ENCODE results near the gene TXNIP. TPM values are rescaled to one million over a fixed set of nuclear protein-coding genes. Genes with fewer than 3 reads are reported as not detected.
A peak's percentile ranks its signal among the peaks of the same experiment; 100 is the strongest.

TXNIP gene
- total RNA-seq = 877 TPM

- intact Hi-C loops (cut with DNase I) = loop anchor here (1.0 to 5.0 kb wide), 4 partner anchors 10 to 38 kb away; partner anchors contain the start of genes ANKRD34A and POLR3GL
- Histone ChIP-seq H3K4me1 (peaks cover 3 to 37% of the 10 kb centered on the region in 2 donors), H3K4me3 (peak within 1 kb of the TSS; percentile 79 to 88), H3K36me3 (peaks cover 29 to 43% of the 10 kb centered on the region in 2 donors), H3K9me3 (no peaks in the 10 kb centered on the region), H3K27me3 (no peaks in the 10 kb centered on the region), H3K27ac (peak within 1 kb of the TSS; percentile 89 to 95)
- DNase-seq (ENCODE audit: low spot score in 2 of 2) = peak; percentile 97 to 99
- TF ChIP-seq, protein P1, sequence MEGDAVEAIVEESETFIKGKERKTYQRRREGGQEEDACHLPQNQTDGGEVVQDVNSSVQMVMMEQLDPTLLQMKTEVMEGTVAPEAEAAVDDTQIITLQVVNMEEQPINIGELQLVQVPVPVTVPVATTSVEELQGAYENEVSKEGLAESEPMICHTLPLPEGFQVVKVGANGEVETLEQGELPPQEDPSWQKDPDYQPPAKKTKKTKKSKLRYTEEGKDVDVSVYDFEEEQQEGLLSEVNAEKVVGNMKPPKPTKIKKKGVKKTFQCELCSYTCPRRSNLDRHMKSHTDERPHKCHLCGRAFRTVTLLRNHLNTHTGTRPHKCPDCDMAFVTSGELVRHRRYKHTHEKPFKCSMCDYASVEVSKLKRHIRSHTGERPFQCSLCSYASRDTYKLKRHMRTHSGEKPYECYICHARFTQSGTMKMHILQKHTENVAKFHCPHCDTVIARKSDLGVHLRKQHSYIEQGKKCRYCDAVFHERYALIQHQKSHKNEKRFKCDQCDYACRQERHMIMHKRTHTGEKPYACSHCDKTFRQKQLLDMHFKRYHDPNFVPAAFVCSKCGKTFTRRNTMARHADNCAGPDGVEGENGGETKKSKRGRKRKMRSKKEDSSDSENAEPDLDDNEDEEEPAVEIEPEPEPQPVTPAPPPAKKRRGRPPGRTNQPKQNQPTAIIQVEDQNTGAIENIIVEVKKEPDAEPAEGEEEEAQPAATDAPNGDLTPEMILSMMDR (IDR thresholded peaks at IDR 0.05) = no peak
These were observed at the start of gene TXNIP for GRCh38 chr1:145996433-145997015. TXNIP (minus strand) TSS chr1:145996579; CDS start chr1:145996266, 313 bp downstream.

DNA sequence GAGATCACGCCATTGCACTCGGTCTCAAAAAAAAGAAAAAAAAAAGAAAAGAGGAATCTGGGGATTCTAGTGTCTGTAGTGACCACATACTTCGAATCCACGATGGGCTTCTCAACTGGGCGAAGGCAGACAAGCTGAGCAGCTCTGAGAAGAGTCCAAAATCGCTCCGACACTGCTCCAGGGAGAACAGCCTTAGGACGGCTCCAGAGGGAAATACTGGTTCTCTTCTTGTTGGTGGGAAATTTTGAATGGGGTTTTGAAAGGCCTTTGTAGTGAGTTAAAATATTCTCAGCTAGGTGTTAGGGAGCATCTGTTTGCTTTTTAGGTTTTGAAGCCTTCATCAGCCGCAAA lies 43.4 kb upstream of the TXNIP start:
- Histone ChIP-seq H3K27ac (peak overlapping the region; percentile 95 to 99), H3K4me3 (peak overlapping the region; percentile 66 to 76)
- TF ChIP-seq, protein P1 (IDR thresholded peaks at IDR 0.05) = no peak

GRCh38 chr1:146036965-146037646 lies 40.7 kb upstream of the TXNIP start:
- TF ChIP-seq, protein P1 (IDR thresholded peaks at IDR 0.05) = no peak
- H3K36me3 ChIP-seq = no peaks in the 10 kb centered on the region
- H3K27ac ChIP-seq = peak overlapping the region; percentile 95 to 99
- intact Hi-C loops (cut with DNase I) = no loop called here
- peaks cover 4 to 10% of the 10 kb centered on the region in 2 donors for H3K4me1 ChIP-seq
- peak overlapping the region; percentile 55 to 76 for H3K4me3 ChIP-seq
- H3K27me3 ChIP-seq = no peaks in the 10 kb centered on the region
- no peaks in the 10 kb centered on the region for H3K9me3 ChIP-seq
- DNase-seq (ENCODE audit: low spot score in 2 of 2) = peak in 1 of 2 donors; percentile 93

More for the DNA sequence above, 43.4 kb upstream of the TXNIP start:
- no peaks in the 10 kb centered on the region for H3K36me3 ChIP-seq
- H3K9me3 ChIP-seq = no peaks in the 10 kb centered on the region
- intact Hi-C loops (cut with DNase I) = no loop called here
- peaks cover 4 to 10% of the 10 kb centered on the region in 2 donors for H3K4me1 ChIP-seq
- DNase-seq (ENCODE audit: low spot score in 2 of 2) = no peak
- H3K27me3 ChIP-seq = no peaks in the 10 kb centered on the region

DNA sequence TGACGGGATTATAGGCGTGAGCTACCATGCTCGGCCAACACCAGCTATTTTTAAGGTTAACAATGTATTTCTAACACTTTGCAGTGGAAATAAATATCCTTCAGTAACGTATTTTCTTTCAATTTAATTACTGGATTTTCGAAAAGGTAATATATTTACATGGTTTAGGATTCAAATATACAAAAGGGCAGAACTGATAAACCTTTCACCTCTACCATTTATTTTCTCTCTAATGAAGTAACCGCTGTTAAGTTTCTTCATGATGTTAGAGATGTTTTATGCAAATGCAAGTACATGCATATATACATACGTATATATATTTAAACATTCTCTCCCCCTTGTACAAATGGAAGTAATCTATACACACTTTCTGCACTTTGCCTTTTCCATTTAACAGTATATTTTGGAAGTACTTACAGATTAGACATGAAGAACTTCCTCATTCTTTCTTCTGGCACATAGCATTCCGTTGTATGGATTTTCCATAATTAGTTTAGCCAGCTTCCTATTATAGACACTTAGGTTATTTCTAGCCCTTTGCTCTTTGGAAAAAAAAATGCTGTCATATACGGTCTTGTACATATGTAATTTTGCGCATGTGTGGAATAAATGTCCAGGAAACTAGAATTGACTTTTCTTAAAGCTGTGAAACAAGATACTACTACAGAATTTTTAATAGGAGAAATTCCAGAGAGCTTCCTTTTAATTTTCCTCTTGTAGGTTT lies 40.0 kb upstream of the TXNIP start:
- H3K9me3 ChIP-seq = no peaks in the 10 kb centered on the region
- no peak for DNase-seq (ENCODE audit: low spot score in 2 of 2)
- peak overlapping the region; percentile 95 to 99 for H3K27ac ChIP-seq
- intact Hi-C loops (cut with DNase I) = no loop called here
- H3K27me3 ChIP-seq = no peaks in the 10 kb centered on the region
- peak overlapping the region; percentile 36 to 76 for H3K4me3 ChIP-seq
- H3K4me1 ChIP-seq = peaks cover 4 to 10% of the 10 kb centered on the region in 2 donors
- TF ChIP-seq, protein P1 (IDR thresholded peaks at IDR 0.05) = no peak
- no peaks in the 10 kb centered on the region for H3K36me3 ChIP-seq

DNA sequence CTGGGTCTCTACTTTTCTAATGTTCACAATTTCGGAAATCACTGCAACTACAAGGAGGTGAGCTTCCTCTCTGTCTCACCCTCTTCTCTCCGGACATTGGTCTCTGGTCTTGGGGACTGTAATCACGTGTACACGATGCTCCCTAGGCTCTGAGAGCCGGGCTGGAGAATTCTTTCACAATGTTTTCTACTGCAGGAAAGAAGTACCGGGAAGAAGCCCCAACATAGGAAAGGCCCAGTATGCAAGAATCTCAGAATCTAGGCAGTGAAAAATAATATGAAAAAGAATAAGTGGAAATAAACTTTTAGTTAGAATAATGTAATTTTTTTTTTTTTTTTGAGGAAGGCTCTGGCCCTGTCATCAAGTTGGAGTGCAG lies 38.7 kb upstream of the TXNIP start:
- Histone ChIP-seq H3K27ac (peak overlapping the region; percentile 37 to 62), H3K4me1 (peaks cover 4 to 8% of the 10 kb centered on the region in 2 donors), H3K4me3 (peak overlapping the region in 1 of 2 donors; percentile 76), H3K36me3 (no peaks in the 10 kb centered on the region), H3K27me3 (no peaks in the 10 kb centered on the region), H3K9me3 (no peaks in the 10 kb centered on the region)
- intact Hi-C loops (cut with DNase I) = loop anchor here (2.0 kb wide), 2 partner anchors 16 to 38 kb away; partner anchors contain the start of gene TXNIP
- DNase-seq (ENCODE audit: low spot score in 2 of 2) = no peak
- TF ChIP-seq, protein P1 (IDR thresholded peaks at IDR 0.05) = no peak

Measured in ascending aorta (tissue), 2 donors.